ENCODE results near the gene NFILZ.

- TF ChIP-seq FOXP2 (optimal IDR thresholded peaks at IDR 0.05; ENCODE audit: control extremely low read depth, extremely low read length, insufficient read depth) (peak; percentile 79), POLR2AphosphoS5 (IDR thresholded peaks at IDR 0.05; ENCODE audit: borderline replicate concordance, low read depth, low read length) (peak; percentile 82), EZH2 (IDR thresholded peaks at IDR 0.05) (no peak)
Observed at GRCh38 chr19:8592231-8593009, 38.0 kb upstream of the NFILZ start.
